HG03520 (cell line): ENCODE data around the gene ACTL10.
"Not testable (repeated sequence)": the region's sequence is repeated elsewhere in the genome, so short reads cannot be mapped to it uniquely, and the experiment has no call there.

Experiments
- ATAC-seq: cut with Tn5 transposase; IDR thresholded peaks from one replicate; pipeline ENCODE4 v1.9.1; 2021; ENCODE audit warnings: mild to moderate bottlenecking, moderate library complexity; ENCODE audit not compliant: unreplicated experiment

Gene ACTL10

GRCh38 chr20:33693741-33694638 lies 27.2 kb downstream of the ACTL10 start:
- no peak for ATAC-seq

GRCh38 chr20:33694639-33695012 lies 27.9 kb downstream of the ACTL10 start:
- no peak for ATAC-seq

- ATAC-seq = no peak
Observed at GRCh38 chr20:33696448-33696847, 29.7 kb downstream of the ACTL10 start.

- no peak for ATAC-seq
Observed at GRCh38 chr20:33697129-33697528, 30.4 kb downstream of the ACTL10 start.

GRCh38 chr20:33698966-33699365 lies 32.2 kb downstream of the ACTL10 start:
- ATAC-seq = not testable (repeated sequence)

- ATAC-seq = not testable (repeated sequence)
Observed at GRCh38 chr20:33700696-33701441, 34.1 kb downstream of the ACTL10 start.

GRCh38 chr20:33701629-33702450 lies 35.1 kb downstream of the ACTL10 start:
- ATAC-seq = no peak

- no peak for ATAC-seq
Observed at GRCh38 chr20:33702861-33703260, 36.1 kb downstream of the ACTL10 start.

GRCh38 chr20:33703498-33704137 lies 36.9 kb downstream of the ACTL10 start:
- no peak for ATAC-seq

GRCh38 chr20:33704197-33704924 lies 37.6 kb downstream of the ACTL10 start:
- no peak for ATAC-seq

- ATAC-seq = no peak
Observed at GRCh38 chr20:33707668-33708067, 40.9 kb downstream of the ACTL10 start.

GRCh38 chr20:33709398-33709797 lies 42.7 kb downstream of the ACTL10 start:
- no peak for ATAC-seq

- ATAC-seq = no peak
Observed at GRCh38 chr20:33709905-33710541, 43.3 kb downstream of the ACTL10 start.

GRCh38 chr20:33710681-33711445 lies 44.1 kb downstream of the ACTL10 start:
- ATAC-seq = no peak

GRCh38 chr20:33711446-33711738 lies 44.6 kb downstream of the ACTL10 start:
- ATAC-seq = no peak

- no peak for ATAC-seq
Observed at GRCh38 chr20:33713865-33714367, 47.2 kb downstream of the ACTL10 start.

GRCh38 chr20:33716498-33716897 lies 49.8 kb downstream of the ACTL10 start:
- ATAC-seq = no peak
